NK-92 treated with Interleukin-12 subunit alpha and Interleukin-12 subunit beta, amount 100 ng/mL, for 24 hours (cell line): ENCODE data around the gene PKM.
A peak's percentile ranks its signal among the peaks of the same experiment; 100 is the strongest.
"Not testable (repeated sequence)": the region's sequence is repeated elsewhere in the genome, so short reads cannot be mapped to it uniquely, and the experiment has no call there.

Source experiments
- DNase-seq: peaks from one replicate; lab custom pipeline; 2025; lab: John Stamatoyannopoulos, UW

PKM gene

DNA sequence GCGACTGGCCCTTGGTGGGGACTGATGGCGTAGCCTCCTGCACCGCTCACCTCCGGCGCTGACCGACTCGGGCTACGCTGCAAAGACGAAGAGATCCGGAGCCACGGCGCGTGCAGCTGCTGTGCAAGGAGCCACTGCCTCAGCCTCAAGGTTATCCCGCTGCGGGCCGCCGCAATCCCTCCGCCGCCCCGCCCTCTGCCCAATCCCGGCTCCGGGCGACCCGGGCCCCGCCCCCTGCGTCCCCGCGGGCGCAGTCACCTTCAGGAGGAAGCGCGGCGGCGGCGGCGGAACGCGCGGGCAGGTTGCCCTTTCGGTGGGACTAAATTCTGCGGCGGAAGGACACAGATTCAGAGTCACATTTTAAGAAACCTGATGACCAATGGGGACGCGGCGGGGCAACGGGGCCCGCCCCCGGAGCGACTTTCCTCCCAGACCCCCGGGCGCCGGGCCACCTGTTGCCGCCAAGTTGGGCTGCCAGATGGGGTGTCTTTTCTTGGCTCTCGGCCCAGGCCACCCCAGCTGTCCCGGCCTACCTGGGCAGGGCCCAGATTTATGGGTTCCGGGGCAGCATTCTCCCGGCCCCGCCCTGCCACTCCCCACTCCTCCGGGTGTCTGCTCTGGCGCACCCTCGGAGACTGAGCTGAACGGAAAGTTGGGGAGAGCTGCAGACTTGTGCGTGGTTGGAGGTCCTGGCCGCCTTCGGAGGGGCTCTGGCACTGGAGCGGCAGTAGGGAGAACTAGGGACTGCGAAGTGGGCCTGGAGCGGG is at the start of gene PKM:
PKM (minus strand) TSS at position 125 of the 767 bp plus-strand sequence. CDS start 12,093 bp downstream, outside the sequence.
- peak; percentile 99 for DNase-seq

DNA sequence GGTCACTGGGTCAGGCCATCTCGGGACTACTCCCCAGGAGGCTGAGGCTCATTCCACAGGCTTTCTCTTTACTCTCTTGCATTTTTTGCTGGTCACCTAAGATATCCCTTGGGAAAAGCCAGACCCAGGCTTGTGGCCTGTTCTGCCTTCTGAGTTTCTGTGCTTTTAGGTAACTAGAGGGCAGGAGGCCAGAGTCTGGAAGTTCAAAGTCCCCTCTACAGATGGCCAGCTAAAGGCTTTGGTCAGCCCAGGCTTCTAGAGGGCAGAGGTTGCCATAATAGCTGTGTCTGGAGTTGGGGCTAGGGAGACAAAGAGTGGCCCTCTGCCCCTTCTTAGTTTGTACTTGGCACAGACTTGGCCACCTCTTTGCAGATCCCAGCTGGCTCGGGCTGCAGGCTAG is 49.8 kb upstream of the PKM start:
- DNase-seq: no peak

DNA sequence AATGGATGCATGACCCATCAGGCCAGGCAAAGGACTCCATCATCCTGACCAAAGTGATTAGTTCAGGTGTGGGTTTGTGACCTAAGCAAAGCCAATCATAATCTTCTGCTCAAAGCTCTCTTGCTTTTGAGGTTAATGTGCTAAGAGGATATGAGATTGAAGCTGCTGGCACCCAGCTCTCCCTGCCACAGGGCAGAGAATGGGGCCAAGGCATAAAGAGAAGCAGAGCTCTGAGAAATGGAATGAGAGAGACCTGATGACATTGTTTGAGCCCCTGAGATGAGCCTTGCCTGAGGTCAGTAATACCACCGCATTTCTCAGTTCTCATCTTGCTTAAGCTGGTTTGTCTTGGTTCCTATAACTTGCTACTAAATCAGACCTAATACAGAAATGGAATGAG is 47.7 kb upstream of the PKM start:
- DNase-seq: no peak

GRCh38 chr15:72276326-72276700 is 45.3 kb upstream of the PKM start:
- no peak for DNase-seq

GRCh38 chr15:72275635-72276325 is 44.8 kb upstream of the PKM start:
- DNase-seq: not testable (repeated sequence)

DNA sequence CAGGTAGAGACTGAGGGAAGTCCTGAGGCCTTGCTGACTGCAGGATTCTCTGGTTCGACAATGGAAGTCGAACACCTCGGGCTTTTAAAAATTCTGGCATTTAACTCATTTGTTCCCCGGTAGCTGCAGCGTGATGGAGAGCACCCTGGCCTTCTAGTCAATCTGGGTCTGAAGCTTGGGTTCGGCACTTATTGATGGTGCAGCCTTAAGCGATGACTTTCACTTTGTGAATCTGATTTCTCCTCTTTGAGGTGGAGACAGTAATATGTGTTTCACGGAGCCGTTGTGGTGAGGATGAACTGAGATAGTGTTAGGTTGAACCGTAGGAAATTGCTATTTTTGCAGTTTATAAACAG is 42.0 kb upstream of the PKM start:
- DNase-seq: no peak

DNA sequence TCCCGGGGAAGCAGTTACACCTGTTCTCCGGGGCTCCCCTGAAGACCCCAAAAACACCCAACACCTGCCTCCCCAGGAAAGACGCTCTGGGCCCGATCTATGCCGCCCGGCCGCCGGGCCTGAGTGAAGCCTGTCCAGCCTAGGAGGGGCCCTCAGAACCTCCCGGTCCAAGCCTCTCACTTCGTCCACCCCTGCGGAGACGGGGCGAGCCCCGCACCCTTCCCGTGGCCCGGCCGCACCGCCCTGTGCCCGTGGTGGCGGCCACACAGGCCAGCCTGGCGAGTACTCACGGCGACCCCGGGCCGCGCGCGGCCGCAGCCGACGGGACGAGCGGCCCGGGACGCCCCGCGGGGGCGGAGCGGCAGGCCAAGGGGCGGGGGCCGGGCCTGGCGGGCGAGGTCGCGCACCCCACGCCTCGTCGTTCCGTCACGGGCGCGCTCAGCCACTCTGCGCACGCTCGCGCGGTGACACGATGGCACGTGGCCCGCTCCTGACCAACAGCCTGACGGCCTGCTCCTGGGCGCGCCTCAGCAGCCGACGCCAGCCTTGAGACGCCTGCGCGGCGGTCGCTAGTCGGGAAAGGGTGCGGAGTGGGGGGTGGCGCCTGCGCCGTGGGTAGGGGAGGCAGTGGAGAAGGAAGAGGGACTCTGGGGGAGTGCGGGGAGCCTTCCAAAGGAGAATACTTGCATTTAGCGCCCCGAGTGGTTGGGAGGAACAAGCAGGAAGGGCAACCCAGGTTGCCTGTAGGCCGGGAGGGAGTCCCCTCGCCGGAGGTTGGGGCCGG is 41.4 kb upstream of the PKM start, which contains the start of gene PARP6:
PARP6 (minus strand) TSS at position 342 of the 784 bp plus-strand sequence. CDS start 5,077 bp downstream, outside the sequence.
- DNase-seq: peak; percentile 99

DNA sequence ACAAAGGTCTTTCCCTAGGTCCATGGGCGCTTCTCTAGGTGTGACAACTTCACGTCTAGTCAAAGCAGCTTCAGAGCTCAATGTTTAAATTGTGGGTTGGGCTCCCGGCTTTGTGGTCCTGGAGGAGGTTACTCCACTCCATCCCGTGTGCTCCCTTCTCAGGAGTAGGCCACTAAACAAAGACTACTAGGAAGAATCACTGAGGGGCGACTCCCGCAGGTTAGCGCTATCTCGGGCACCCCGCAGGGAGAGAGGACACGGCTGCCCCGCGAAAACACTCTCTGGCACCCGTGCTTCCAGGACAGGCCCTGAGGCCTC is 40.9 kb upstream of the PKM start:
- DNase-seq: peak; percentile 44

- no peak for DNase-seq
Observed at GRCh38 chr15:72271221-72271620, 40.2 kb upstream of the PKM start.

- no peak for DNase-seq
Observed at GRCh38 chr15:72269739-72270138, 38.7 kb upstream of the PKM start.

GRCh38 chr15:72265031-72265430 is 34.0 kb upstream of the PKM start:
- DNase-seq: no peak

GRCh38 chr15:72252663-72253299 is 21.8 kb upstream of the PKM start:
- no peak for DNase-seq

DNA sequence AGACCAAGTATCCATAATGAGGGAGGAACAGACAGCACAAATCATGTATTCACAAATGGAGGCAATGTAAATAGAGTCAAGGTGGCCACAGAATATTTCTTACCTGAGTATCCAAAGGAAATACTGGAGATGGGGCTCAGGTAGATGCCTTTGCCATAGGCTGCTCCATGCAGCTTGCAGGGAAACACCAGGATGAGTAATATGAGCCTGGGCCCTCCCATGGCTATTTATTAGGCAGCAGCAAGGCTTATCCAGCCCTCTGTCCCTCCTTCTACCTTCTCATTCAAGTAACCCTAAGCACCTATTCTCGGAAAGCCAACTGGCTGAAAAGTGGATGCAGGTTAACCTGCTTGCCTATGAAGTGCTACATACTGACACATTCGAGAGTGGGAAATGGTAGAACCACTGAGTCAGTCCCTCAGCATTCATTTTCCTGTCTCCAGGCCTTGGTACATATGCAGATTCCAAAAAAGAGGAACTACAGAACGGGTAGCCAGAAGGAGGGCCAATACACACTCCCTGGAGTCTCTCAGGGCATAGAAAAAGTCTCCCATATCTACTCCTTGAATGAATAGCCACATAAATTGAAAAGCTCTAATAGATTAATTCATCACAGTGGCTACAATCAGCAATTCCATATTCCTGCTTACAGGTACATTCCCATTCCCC is 18.3 kb upstream of the PKM start:
- DNase-seq: no peak

DNA sequence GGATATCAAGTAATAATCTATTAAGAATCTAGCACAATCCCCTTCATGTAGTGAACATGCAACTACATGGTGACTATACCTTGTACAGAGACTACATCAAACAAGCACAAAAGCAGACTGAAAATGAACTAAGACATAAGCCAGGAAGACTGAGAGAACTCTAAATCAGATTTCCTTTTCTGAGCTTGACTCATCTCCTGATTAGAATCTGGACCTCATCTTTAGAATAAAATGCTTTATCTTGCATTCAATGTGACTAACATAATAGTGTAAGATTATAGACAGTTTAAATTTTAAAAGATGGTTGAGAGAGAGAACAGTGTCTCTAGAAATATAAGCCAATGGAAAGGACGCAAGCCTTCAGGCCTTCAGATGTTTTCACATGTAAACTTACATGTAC is 17.5 kb upstream of the PKM start:
- DNase-seq: no peak

GRCh38 chr15:72242775-72243370 is 11.9 kb upstream of the PKM start:
- DNase-seq: no peak

- DNase-seq: no peak
Observed at GRCh38 chr15:72239652-72240051, 8.7 kb upstream of the PKM start.

DNA sequence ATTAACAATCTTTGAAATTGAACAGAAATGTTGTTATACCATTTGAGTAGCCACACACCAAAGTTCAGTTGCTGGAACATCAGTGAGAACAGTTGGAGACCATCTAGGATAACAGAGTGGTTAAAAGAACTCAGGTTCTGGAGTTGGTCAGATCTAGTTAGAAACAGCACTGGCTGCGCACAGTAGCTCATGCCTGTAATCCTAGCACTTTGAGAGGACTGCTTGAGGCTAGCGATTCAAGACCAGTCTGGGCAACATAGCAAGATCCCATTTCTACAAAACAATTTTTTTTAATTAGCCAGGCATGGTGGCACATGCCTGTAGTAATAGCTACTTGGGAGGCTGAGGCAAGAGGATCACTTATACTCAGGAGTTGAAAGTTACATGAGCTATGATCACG is 7.6 kb upstream of the PKM start:
- no peak for DNase-seq

DNA sequence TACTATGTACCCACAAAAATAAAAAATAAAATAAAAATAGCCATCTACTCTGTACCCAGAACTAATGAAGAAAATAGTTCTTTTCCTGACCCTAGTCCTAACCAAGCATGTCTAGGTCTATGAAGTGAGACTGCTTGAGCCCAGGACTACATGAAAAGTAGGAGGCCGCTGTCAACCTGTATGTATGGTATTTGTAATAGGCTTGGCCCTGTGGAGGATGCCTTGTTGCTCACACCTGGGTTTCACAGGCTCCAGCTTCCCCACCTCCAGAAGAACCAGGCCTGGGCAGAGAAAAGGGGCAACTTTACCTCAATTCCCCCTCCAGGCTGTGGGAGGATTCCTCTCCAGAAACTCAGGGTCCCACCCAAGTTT is 6.8 kb upstream of the PKM start:
- no peak for DNase-seq

GRCh38 chr15:72237029-72237852 is 6.3 kb upstream of the PKM start:
- peak; percentile 85 for DNase-seq

DNA sequence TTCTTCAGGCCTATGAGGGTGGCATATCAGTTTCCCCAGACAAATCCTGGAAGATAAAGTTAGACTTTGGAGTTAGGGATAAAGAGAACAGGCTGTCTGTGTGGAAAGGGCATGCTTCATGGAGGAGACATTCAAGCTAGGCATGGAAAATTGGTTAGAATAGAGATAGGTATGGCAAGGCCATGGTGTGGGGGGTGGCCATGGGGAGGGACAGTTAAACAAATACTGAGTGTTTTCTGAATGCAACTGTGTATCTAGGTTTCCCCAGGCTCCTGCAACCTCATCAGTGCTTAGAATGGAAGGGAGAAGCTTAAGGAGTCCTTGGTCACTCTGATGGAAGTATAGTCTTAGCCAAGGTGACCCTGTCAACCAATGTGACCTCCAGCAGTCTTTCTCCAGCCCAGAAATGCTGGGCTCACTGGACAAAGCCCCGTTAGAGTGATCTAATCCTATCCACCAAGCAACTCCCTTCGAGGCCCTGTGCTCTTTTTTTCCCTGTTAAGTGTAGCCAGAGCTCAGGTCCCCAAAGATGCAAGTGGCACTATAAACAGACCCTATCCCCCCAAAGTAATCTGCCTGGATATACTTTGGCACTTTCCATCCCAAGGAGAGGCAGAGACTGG is 5.5 kb upstream of the PKM start:
- DNase-seq: no peak
